ENCODE measurements around the gene CFAP65.

Gene CFAP65

DNA sequence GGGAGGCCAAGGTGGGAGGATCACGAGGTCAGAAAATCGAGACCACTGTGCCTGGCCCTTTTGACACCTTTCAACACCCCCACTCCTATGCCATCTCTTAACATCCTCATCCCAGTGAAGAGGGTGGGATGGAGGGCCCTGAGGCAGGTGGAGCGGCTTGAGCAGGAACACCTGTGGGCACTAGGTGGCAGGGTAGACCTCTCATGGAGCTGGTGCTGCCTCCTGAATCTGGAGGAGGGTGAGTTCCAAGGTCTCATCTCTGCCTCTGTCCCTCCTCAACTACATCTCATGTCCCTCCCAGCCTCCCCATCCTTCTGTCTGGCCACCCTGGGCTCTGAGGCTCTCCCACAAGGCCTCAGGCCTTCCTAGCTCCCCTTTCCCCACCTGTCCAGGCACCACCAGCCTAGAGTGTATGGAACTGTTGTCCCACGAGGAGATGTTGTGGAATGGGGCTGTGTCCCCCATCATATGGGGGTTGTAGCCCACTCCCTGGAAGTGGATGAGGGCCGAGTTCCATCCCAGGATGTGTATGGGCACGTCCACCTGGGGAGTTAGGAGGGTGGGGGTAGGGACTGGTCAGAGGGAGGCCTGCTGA is 31.1 kb downstream of the CFAP65 start:
- no peak for DNase-seq (ENCODE audit: low read depth in 2 of 2)

DNA sequence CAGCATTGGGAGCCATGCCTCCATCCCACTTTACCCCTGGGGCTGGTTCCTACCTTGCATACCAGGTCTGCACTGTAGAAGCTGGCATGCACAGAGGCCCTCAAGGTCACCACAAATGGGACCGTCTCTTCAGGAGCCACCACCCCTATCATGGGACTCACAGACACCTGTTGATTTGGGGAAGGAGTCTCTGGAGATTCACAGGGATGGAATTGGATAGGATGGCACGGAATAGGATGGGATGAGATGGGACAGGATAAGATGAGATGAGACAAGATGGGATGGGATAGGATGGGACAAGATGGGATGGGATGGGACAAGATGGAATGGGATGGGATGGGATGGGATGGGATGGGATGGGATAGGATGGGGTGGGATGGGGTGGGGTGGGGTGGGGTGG is 32.0 kb downstream of the CFAP65 start:
- no peak for DNase-seq (ENCODE audit: low read depth in 2 of 2)

DNA sequence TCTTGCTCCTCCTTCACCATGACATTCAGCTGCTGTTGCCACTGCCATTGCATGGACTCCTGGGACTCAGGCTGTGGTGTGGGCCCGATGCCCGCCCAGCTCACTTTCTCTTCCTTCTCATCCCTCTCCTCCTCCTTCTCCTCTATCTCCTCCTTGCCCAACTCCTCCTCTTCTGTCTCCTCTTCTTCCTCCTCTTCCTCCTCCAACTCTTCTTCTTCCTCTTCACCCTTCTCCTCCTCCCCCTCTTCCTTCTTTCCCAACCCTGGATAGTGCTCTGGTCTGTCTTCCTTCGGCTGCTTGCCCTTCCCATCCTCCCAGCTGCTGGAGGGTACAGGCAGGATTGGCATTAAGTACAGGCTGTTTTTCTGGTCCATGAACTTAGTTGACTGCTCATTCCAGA is 37.3 kb downstream of the CFAP65 start:
- DNase-seq (ENCODE audit: low read depth in 2 of 2), result no peak

DNA sequence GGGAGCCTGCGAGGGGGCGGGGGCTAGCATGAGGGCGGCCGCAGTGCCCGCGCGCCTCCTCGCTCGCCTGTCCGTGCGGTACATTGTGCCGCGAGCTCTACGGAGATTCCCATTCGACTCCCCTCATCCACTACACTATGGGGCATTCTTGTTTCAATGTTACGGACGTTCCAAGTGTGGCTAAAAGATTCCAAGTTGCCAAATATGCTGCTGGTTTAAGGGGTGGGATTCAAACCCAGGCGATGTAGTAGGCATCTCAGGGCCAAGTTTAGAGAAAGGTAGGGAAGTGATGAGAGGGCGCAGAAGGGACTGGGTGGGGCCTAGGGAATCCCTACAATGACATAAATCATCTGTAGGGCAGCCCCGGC is 38.1 kb downstream of the CFAP65 start:
- DNase-seq (ENCODE audit: low read depth in 2 of 2), result no peak

DNA sequence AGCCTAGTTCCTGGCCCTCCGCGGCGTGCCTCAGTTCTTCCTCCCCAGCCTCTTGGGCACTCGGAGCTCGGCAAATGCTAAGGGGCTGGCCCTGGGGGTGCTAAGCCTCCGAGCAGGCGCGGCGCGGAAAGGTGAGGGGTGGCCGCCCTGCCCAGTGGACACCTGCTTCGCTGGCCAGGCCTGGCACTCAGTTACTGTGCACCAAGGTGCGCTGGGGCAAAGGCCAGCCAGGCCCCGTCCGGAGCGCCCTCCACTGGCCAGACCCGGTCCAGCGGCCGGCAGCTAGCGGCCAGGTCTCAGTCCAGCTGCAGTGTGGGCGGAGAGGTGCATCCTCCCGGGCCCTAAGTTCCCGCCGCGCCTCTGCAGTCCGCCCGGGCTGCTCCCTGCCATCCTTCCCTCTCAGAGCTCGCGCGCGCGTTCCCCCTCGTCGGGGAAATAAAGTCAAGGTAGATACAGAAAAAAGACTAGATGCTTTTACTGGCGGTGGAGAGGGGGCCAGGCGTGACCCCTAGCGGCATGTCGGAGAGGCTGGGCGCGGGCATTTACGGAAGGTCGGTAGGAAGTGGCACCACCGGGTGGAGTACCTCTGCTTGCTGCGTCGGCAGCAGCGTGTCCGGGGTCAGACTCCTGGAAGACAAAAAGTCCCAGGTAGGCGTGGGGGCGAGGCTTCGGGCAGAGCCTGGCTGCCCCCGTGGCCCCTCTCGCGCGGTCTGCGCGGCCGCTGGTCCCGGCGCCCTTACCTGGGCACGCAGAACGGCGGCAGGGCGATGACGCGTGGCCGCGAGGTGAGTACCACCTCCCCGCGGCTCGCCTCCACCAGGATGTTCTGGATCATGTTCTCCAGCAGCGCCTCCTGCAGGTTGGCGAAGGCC is 38.7 kb downstream of the CFAP65 start:
- peak in 1 of 2 experiments; percentile 57 for DNase-seq (ENCODE audit: low read depth in 2 of 2)

DNA sequence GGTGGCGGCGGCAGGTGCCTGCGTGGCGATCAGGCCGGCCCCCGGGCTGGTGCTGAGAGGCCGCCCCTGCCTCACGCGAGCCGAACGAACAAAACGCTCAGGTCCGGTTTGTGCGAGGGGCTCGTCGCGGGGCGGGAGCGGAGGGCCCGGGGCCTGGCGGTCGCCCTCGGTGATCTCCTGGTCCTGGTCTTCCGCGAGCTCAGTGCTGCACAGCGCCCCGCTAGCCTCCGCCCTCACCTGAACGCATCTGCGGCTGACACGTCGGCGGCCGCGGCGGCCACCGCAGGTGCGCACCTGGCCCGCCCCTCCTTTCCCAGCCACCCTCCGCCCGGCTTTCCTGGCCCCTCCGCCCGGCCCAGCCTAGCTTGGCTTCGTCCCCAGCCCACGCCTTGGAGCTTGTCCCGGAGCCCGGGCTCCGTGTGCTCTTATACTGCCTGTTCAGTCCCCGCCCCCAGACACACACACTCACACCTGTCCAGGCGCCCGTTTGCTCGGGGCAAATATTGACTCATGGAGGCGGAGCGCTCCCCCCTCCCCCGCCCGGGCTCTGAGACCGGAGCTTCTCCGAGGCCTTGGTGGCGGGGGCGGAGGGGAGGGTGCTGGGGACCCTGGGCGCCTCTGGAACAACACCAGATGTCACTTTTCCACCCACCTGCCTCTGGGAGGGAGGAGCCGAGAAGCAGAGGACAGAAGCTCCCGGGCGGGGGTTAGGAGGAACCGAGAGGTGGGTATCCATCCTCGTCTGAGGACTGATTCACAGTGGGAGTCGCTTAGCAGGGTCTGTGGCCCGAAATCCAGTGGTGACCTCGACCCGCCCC is 39.5 kb downstream of the CFAP65 start:
- peak in 1 of 2 experiments; percentile 32 for DNase-seq (ENCODE audit: low read depth in 2 of 2)

DNA sequence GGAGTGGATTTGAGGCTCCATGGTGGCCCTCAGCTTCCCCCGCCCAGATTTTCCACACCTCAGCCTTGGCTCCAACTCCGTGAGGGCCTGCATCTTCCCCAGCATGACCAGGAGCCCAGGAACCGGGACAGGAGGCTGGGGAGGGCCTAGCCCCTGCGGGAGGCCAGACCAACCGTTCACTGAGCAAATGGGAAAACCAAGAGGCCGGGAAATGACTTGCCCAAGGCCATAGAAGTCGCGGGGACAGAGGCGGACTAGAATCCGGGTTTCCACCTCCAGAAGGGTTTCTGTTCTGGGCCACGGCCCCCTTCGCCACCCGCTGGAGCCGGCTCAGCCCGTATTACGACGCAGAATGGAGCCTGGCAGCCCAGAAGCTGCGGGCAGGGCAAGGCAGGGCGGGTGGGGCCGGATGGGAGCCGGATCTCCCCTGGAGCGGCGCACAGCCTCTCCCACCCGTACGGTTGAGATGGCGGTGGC is 40.2 kb downstream of the CFAP65 start:
- DNase-seq (ENCODE audit: low read depth in 2 of 2), result no peak

DNA sequence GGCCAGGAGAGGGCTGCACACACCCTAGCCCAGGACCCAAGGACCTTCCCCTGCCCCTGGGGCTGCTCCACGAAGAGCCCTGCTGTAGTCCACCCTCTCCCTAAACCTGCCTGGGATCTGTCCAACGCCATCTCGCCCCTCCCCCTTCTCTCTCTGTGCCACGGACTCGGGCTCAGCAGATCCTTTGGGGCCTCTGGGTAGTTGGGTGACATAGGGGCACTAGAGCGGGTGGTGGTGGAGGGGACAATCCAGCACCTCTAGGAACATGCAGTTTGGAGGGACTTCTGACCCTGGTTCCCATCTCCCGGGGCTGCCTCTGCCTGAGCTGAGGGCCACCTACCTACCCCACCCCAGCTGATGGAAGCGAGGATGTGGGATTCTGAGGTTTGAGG is 40.8 kb downstream of the CFAP65 start:
- DNase-seq (ENCODE audit: low read depth in 2 of 2), result no peak

DNA sequence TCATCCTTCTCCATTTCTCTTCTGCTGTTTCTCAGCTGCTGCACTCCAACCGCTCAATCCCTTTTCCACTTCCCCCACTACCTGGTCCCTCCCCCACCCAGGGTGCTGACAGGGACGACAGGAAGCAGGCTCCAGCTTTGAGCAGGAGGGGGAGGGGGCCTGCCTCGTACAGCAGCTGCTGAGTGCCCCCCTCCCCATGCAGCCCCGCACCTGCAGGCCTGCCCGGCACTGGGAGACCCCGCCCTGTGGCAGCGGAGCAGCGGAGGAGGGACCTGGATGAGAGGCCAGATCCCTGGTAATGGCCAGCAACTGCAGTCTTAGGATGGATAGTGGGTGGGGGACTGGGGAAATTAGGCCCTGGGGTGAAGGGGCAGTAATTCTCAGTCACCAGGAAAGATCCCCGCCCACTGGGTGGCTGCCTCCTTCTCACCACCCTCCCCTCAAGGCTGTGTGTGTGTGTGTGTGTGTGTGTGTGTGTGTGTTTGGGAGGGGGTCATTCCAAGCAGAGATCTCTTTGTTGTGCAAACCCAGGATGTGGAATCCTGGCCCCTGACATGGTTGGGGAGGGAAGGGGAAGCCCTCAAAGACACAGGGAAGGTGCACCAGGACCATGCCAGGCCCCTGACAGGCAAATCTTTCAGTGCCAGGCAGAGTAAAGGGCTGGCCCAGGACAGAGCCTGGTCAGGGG is 41.3 kb downstream of the CFAP65 start:
- DNase-seq (ENCODE audit: low read depth in 2 of 2), result no peak

DNA sequence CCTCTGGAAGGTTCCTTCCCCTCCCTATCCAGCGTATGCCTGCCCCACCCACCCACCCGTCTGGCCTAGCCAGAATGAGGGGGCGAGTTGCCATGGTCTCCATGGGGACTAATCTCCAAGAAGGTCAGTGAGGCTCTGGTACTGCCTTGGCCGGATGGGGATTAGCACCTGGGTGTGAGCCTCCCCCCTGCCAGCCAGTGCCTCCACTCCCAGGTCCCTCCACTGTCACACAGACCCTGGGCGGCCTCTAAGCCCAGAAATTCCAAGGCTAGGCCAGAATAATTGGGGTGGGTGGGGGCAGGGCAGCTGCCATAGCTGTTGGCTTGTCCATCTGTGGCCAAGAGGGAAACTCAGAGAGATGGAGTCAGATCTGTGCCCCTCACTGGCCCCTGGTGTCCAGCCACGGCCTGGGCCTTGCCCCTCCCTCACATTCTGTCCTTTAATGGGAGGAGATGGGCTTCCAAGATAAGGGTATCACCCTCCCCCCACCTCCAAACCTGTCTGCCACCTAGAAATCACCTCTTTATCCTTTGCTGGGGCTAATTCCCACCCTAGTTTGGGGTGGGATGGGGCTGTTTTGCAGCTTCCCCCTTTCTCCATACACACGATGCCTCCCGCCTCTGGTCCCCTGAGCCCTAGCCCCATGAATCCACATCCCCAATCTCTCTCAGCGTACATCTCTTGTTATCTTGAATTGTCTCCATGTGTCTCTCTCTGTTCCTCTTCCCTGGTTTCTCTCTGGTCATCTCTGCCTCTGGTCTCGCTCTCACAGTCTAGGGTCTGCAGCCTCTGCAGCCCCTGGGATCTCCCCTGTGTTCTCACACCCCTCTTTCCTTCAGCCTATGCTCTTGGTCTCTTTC is 42.1 kb downstream of the CFAP65 start:
- no peak for DNase-seq (ENCODE audit: low read depth in 2 of 2)

DNA sequence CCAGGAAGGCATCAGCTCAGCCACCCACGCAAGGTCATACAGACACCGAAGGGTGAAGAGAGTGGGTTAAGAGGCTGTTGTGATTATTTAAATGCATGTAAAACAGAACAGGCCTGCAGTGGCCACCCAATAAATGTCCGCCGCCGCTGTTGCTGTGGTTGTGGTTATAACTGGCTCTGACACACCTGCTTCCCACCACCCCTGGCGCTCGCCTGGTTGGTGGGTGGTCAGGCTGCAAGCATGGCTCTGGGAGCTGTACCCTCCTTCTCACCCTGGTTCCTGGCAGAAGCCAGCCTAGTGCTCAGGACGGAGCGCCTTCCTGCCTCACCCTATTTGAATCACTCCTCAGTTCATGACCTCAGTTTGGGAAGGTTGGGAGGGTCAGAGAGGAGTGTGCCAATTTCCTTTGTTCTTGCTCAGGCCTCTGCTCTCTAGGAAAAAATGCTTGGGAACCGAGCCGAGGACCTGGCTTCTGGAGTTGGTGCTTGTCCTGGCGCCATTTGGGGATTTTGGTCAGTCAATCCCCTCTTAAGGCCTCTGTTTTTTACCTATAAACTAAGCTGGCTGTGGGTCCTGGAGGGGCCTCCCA is 42.8 kb downstream of the CFAP65 start:
- no peak for DNase-seq (ENCODE audit: low read depth in 2 of 2)

DNA sequence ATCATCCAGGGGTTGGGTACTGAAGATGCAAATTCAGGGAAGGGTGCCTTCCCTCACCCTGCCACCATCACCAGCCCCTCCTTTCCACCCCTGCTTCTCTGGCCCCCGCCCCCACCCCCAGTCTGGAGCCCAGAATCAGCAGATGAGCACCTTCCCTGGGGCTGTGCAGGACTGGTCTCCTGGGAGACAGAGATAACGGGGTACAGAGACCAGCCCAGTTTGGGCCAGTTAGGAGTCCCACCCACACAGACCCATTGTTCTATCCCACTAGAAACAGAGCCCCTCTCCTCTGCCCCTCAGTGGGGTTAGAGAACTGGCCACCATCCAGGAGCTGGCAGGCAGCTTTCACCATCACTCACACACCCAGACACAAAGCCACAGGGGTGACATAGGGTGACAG is 43.6 kb downstream of the CFAP65 start:
- no peak for DNase-seq (ENCODE audit: low read depth in 2 of 2)

DNA sequence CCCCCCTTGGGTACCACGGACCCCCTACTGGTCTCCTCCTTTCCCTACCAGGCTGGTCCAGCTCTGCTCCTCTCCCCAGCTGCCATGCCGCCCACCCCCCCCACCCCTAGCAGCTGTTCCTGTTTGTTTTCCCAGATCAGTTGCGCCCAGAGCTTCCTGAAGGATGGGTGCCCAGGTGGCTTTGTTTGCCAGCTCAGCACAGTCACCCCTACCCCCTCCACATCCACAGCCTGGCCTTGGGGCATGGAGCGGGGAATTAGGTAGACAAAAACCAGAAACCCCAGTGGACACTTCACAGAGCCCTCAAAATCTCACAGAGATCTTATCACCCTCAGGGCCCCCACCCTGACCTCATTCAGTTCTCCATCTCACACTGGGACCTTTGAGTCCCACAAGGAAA is 44.4 kb downstream of the CFAP65 start:
- DNase-seq (ENCODE audit: low read depth in 2 of 2), result no peak

DNA sequence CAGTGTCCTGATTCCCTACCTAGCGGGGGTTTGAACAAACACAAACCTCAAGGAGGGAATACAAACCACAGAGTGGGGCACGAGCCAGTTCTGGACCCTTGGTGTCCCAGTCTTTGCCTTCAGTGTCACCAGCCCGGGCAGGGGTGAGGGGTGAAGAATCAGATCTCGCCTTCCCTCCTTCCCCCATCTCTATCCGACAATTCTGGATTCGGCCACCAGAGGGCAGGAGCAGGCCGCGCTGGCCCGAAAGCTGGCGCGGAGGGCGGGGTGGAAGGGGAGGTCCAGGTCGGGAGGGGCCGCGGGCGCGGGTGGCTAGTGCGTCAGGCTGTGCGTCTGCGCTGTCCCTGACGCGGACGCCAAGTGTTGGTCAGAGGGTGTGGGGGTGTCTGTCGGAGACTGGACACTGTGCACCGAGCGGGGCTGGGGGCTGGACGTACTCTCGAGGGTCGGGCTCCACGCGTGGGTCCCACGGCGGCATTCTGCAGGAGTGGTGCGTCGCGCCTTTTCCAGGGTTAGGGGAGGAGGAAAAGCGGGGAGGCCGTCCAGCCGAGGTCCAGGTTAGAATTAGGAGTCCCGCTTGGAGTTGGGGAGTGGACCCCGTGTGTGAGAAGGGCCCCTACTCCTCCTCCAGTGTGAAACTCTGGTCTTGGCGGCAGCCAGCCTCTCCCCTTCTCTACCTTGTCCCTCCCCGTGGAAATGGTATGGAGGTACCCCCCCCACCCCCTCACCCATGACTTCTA is 45.2 kb downstream of the CFAP65 start:
- peak; percentile 57 to 83 for DNase-seq (ENCODE audit: low read depth in 2 of 2)

DNA sequence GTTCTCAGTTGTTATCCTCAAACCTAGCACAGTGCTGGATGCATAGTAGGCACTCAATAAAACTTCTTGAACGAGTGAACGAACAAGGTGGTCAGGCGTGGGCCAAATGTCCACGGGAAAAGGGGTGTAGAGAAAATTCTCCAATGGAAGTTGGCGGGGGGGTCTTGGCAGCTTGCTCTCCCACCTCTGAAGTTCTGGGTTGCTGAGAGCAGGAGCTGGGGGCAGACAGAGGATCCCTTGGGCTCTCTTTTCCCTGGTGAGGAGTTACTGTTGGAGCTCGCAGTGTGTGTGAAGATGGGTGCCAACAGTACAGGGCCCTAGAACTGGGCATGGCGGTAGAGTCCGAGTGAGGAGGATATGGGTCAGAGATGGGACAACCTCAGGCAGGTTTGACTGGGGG is 45.8 kb downstream of the CFAP65 start:
- no peak for DNase-seq (ENCODE audit: low read depth in 2 of 2)

DNA sequence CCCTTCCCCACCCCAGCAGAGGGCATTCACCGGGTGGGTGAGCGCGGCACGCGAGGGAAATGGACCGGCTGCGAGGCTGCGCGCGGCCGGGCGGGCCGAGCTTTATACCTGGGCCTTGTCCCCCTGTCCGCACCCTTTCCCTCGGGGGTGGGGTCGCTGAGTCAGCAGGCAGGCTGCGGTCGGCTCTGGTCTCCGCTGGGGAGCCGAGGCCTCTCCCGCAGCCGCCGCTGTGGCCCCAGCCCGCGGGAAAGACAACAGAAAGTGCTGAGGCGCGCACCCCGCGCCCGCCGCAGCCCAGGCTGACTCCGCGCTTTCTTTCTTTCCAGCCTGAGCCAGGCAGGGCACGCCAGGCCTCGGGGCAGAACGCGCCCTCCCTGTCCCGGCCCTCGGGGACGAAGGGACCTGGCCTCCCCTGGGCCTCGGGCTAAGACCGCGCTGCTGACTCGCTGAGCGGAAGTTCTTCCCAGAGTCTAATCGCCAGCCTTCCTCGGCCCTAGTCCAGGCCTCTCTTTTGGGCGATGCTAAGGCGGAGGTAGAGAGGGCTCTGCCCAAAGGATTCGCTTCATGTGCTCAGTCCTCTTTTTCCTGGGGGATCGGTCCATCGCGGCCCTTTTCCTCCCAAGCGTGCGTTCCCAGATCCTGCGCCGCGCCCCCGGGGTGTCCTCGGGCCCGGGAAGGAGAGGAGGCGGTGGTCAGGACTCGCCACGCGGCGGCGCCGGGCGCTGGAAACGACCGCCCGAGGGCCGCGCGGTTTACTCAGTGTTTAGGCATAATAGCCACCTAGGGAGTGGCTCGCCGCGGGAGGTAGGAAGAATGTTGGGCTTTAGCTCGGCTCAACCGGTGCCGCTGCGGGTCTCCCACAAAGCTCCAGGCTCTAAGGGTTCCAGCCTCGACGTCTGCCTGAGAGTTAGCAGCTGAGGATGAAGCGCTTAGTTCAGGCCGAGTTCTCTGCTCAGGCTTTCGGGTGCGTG is 47.7 kb downstream of the CFAP65 start, which contains the start of gene CRYBA2:
Gene CRYBA2, minus strand, starts transcription at position 78 of the 971 bp plus-strand sequence. CDS start 246 bp downstream, outside the sequence.
- no peak for DNase-seq (ENCODE audit: low read depth in 2 of 2)

DNA sequence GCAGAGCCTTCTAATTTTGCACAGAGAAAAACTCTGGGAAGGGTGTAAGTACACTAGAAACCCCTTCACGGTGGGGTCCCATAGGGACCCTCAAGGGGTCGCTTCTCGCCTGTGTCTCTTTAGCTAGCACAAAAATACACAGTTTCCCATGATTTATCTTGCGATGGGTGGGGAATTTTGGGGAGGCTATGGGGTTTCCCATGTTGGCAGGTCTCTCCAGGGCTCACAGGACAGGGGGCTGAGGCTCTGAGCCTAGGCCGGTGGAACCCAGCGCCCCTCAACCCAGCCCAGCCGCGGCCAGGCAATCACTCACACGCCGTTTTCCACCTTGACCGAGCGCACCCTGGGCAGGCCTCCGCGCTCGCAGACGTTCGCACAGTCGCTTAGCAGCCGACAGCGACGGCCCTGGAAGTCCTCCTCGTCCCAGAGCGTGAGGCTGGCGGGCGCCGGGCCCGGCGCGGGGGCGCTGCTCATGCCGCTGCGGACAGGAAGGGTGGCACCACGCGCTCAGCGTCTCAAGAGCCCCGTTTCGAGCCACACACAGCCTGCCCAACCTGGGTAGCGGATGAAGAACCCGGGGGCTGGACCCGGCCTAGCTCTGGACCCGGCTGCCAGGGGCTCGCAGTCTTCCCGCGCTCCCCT is 48.5 kb downstream of the CFAP65 start:
- no peak for DNase-seq (ENCODE audit: low read depth in 2 of 2)

DNA sequence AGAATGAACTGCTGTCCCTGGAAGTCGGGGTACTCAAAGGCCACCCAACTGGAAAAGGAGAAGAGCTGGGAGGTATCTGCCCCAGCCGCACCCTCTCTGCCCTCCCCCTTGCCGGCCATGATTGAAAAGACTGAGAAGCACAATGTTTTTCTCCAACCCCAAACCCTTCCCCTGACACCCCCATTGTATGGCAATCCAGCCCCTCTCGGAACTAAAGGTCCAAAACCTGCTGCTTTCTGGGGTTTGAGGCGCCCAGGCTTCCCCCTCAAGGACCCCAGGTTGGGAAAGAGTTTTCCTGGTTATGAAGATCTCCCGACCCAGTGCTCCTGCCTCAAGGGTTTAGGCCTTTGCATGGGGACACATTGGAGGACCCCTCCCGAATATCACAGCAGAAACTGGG is 49.1 kb downstream of the CFAP65 start:
- no peak for DNase-seq (ENCODE audit: low read depth in 2 of 2)

Measured in stimulated activated CD4-positive, alpha-beta T cell treated with anti-CD3 and anti-CD28 coated beads, Interleukin-12 subunit alpha, Interleukin-12 subunit beta, amount 100 ng/mL, for 24 hours (primary cell).